Gastrocnemius medialis (tissue), 4 donors: ENCODE measurements around the gene CCDC102B. TPM values are rescaled to one million over a fixed set of nuclear protein-coding genes. Genes with fewer than 3 reads are reported as not detected.

Source experiments
- ATAC-seq, 2 donors: fragments of 150-250 bp; one replicate each; pipeline ENCODE4 v1.9.1; 2016
- DNase-seq, 2 donors: peaks; one replicate each; pipeline ENCODE4 v3.0.0-alpha.2; 2019
- H3K27ac ChIP-seq, 4 donors: fragments of 200-600 bp; sonication (generic); 1 replicate in 1 of 4; 2 replicates in 3 of 4; pipeline ENCODE4 v1.5.1; 2016 to 2018; ENCODE audit warnings: mild to moderate bottlenecking in 2 of 4, moderate library complexity in 1 of 4
- H3K27me3 ChIP-seq, 3 donors: fragments of 200-600 bp; sonication (generic) in 2 of 3; 1 replicate in 1 of 3; 2 replicates in 2 of 3; pipeline versions ENCODE4 v1.5.1 to v1.6.0; 2016 to 2019; ENCODE audit warnings: mild to moderate bottlenecking in 1 of 3, moderate library complexity in 1 of 3
- H3K36me3 ChIP-seq, 2 donors: fragments of 200-600 bp; sonication (generic) in 1 of 2; one replicate each; pipeline ENCODE4 v1.5.1; 2017 to 2018
- H3K4me1 ChIP-seq, 2 donors: fragments of 200-600 bp; sonication (generic) in 1 of 2; one replicate each; pipeline ENCODE4 v1.5.1; 2016 to 2017; ENCODE audit warnings: mild to moderate bottlenecking in 2 of 2
- H3K4me3 ChIP-seq, 4 donors: fragments of 200-600 bp; sonication (generic) in 3 of 4; 1 replicate in 1 of 4; 2 replicates in 3 of 4; pipeline ENCODE4 v1.5.1; 2016 to 2019; ENCODE audit warnings: mild to moderate bottlenecking in 2 of 4
- H3K9me3 ChIP-seq, 3 donors: fragments of 200-600 bp; sonication (generic) in 2 of 3; 1 replicate in 1 of 3; 2 replicates in 2 of 3; pipeline ENCODE4 v1.5.1; 2016 to 2019
- POLR2A ChIP-seq, 2 donors: fragments of 450-650 bp; IDR thresholded peaks; one replicate each; pipeline ENCODE4 v1.6.1; 2017; ENCODE audit warnings: antibody characterized with exemption in 2 of 2, mild to moderate bottlenecking in 2 of 2, moderate library complexity in 2 of 2
- in situ Hi-C, 4 donors: fragments of 200-750 bp; cut with MboI; loops; one replicate each; pipeline versions ENCODE4 v1.15.0 to v1.8.0; 2017; ENCODE audit warnings: low sequenced_read_pairs in 4 of 4
- intact Hi-C: fragments of 100-400 bp; cut with DNase I; formaldehyde crosslinking; loops from one replicate; pipeline ENCODE4 v1.15.1; 2023; ENCODE audit warnings: low total_unique reads
- total RNA-seq, 4 donors: library from RNA; depleted of rRNA; stranded (reverse); fragments of >200 nt; gene quantifications; one replicate each; pipeline versions ENCODE4 v1.1.0 to v1.2.3, GENCODE V29; 2016
- TF ChIP-seq, protein P1 (sequence below), 5 experiments: fragments of 450-650 bp in 3 of 5; fragments of 200-600 bp in 2 of 5; sonication (generic) in 2 of 5; IDR thresholded peaks in 4 of 5; conservative IDR thresholded peaks in 1 of 5; 1 replicate in 4 of 5; 2 replicates in 1 of 5; pipeline ENCODE4 v1.5.1; 2016 to 2019; ENCODE audit warnings: antibody characterized with exemption in 5 of 5, mild to moderate bottlenecking in 3 of 5, moderate library complexity in 3 of 5

CCDC102B gene
- total RNA-seq, 4 donors from 2014 or later = 0.93 to 3.3 (median 1.3) TPM

DNA sequence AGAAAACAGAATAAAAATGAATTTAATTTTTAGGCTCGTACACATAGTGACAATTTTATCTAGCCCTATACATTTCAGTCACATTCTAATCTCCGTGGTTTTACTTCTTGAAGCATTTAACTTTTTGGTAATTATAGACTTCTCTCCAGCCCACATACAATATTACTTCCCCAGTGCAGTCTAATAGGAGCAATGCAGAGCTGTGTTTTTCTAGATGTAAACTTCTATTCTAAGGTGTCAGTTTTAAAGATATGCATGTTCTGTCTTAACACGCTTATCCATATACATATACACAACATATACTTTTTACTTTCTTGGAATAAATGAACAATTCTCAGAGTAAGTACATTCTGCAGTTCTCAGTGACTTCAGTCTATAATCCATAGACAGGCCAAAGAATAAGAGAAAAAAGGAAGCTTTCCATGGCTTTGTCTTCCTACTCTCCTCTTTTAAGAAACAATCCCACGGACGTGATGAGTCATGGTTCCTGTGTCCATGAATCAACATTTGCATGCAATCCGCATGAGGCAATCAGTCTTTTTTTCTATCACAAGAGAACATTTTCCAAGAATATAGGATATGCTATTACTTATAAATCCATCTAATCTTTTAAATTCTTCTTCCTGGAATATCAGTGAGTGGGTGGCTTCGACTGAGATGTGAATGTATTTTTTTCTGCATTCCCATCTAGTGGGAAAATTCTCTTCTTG is 42.8 kb downstream of the CCDC102B start:
- Histone ChIP-seq H3K27ac (no peak overlapping the region), H3K4me1 (peaks cover 0 to 5% of the 10 kb centered on the region in 2 donors), H3K27me3 (no peaks in the 10 kb centered on the region), H3K36me3 (no peaks in the 10 kb centered on the region), H3K4me3 (no peak overlapping the region), H3K9me3 (no peaks in the 10 kb centered on the region)
- peak in 1 of 2 donors; percentile 53 for ATAC-seq
- TF ChIP-seq POLR2A (IDR thresholded peaks at IDR 0.05) = no peak
- TF ChIP-seq, protein P1, sequence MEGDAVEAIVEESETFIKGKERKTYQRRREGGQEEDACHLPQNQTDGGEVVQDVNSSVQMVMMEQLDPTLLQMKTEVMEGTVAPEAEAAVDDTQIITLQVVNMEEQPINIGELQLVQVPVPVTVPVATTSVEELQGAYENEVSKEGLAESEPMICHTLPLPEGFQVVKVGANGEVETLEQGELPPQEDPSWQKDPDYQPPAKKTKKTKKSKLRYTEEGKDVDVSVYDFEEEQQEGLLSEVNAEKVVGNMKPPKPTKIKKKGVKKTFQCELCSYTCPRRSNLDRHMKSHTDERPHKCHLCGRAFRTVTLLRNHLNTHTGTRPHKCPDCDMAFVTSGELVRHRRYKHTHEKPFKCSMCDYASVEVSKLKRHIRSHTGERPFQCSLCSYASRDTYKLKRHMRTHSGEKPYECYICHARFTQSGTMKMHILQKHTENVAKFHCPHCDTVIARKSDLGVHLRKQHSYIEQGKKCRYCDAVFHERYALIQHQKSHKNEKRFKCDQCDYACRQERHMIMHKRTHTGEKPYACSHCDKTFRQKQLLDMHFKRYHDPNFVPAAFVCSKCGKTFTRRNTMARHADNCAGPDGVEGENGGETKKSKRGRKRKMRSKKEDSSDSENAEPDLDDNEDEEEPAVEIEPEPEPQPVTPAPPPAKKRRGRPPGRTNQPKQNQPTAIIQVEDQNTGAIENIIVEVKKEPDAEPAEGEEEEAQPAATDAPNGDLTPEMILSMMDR (IDR thresholded peaks at IDR 0.05 in 4 of 5, conservative IDR thresholded peaks at IDR 0.05 in 1 of 5) = no peak
- DNase-seq = peak; percentile 6 to 15
- in situ Hi-C loops (no loop called here), intact Hi-C loops (no loop called here)

GRCh38 chr18:68841301-68841700 is 43.4 kb downstream of the CCDC102B start:
- Histone ChIP-seq H3K27ac (no peak overlapping the region), H3K27me3 (no peaks in the 10 kb centered on the region), H3K4me1 (peaks cover 0 to 5% of the 10 kb centered on the region in 2 donors), H3K4me3 (no peak overlapping the region), H3K36me3 (no peaks in the 10 kb centered on the region), H3K9me3 (no peaks in the 10 kb centered on the region)
- TF ChIP-seq POLR2A (IDR thresholded peaks at IDR 0.05) = no peak
- TF ChIP-seq, protein P1 (IDR thresholded peaks at IDR 0.05 in 4 of 5, conservative IDR thresholded peaks at IDR 0.05 in 1 of 5) = no peak
- DNase-seq (no peak), ATAC-seq (no peak)
- intact Hi-C loops (no loop called here), in situ Hi-C loops (no loop called here)

- Histone ChIP-seq H3K27ac (no peak overlapping the region), H3K9me3 (no peaks in the 10 kb centered on the region), H3K36me3 (no peaks in the 10 kb centered on the region), H3K4me3 (no peak overlapping the region), H3K4me1 (peaks cover 0 to 5% of the 10 kb centered on the region in 2 donors), H3K27me3 (no peaks in the 10 kb centered on the region)
- DNase-seq (no peak), ATAC-seq (no peak)
- intact Hi-C loops = no loop called here
- TF ChIP-seq POLR2A (IDR thresholded peaks at IDR 0.05) = no peak
- TF ChIP-seq, protein P1 (IDR thresholded peaks at IDR 0.05 in 4 of 5, conservative IDR thresholded peaks at IDR 0.05 in 1 of 5) = no peak
- in situ Hi-C loops = no loop called here
These were observed 45.1 kb downstream of the CCDC102B start for GRCh38 chr18:68842951-68843350.

DNA sequence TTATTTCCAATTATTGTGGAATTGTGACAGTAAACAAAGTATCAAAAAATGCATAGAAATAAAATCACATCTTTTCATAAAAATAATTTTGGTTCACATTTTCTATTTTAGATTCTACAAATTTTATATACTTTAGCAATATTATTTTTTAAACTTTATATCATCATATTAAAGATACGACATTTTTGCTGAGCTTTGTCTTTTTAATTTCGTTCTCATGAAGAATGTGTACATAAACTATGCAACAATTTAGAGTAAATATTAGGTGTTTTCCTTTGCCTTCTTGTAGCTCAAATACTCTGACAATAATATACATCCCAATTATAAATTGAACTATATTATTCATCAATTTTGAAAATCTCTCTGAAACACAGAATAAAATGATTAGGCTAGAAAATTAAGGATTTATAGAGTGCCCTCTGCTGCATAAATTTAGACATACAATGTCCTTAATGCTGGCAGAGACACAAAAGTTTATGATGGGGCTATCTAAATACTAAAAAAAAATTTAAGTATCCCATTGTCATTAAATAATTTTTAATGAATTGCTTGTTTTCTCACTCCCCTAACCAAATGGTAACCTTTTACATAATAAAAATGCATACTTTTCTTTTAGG is 45.7 kb downstream of the CCDC102B start:
- Histone ChIP-seq H3K27me3 (no peaks in the 10 kb centered on the region), H3K4me3 (no peak overlapping the region), H3K36me3 (no peaks in the 10 kb centered on the region), H3K27ac (no peak overlapping the region), H3K9me3 (no peaks in the 10 kb centered on the region), H3K4me1 (peaks cover 0 to 5% of the 10 kb centered on the region in 2 donors)
- ATAC-seq (no peak), DNase-seq (no peak)
- intact Hi-C loops (no loop called here), in situ Hi-C loops (no loop called here)
- TF ChIP-seq POLR2A (IDR thresholded peaks at IDR 0.05) = no peak
- TF ChIP-seq, protein P1 (IDR thresholded peaks at IDR 0.05 in 4 of 5, conservative IDR thresholded peaks at IDR 0.05 in 1 of 5) = no peak
